Measurements from ENCODE around the gene RGL1.

Gene RGL1

DNA sequence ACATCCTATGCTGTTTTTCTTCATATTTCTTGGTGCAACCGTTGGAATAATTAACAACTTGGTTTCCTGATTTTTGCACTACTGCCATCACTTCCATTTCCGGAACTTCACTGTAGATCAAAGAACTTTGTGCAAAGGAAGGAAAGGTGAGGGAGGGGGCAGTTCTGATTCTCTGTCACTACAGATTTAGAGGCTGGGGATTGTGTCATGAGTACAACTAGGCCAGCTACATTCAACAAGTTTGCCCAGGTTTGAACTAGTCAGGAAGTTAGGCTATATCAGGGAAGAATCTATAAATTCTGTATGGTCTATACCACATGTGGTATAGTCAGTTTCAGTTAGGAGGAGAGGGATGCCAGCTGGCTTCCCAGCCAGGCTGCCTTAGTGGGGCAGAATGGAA is 84.2 kb downstream of the RGL1 start:
- no peak for DNase-seq (ENCODE audit: low read depth)

- no peak for DNase-seq (ENCODE audit: low read depth)
Observed at GRCh38 chr1:183891158-183891856, 86.4 kb downstream of the RGL1 start.

GRCh38 chr1:183892351-183892793 is 87.5 kb downstream of the RGL1 start:
- no peak for DNase-seq (ENCODE audit: low read depth)

DNA sequence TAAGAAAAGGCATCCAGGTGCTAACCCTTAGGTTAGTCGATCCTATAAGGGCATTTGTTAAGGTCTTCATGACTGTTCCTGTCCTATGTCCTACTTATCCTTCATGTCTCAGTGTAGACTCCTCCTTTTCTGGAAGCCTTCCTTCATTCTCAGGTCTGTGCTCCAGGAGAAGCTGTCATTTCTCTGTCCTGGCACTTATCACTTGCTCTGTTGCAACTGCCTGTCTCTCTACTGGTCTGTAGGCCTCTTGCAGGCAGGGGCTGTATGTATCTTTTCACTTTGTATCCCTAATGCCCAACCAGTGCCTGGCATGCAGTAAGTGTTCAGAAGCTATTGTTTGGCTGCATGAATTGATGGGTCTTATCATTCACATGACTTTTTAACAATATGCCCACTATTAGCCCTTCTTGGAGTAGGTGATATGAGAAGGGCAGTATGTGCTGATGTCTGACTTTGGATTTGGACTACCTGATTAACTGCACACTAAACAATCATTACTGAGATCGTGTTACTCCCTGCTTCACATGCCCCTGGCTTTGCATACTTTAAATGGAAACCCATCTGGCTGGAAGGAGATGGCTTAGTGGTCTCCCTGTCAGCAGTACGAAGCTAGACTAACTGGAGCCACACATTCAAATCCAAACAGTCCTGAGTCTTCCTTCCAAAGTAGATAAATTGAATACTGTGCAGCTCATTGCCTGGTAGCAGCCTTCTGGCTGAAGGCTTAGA is 88.8 kb downstream of the RGL1 start:
- no peak for DNase-seq (ENCODE audit: low read depth)

GRCh38 chr1:183894290-183894565 is 89.3 kb downstream of the RGL1 start:
- DNase-seq (ENCODE audit: low read depth): no peak

DNA sequence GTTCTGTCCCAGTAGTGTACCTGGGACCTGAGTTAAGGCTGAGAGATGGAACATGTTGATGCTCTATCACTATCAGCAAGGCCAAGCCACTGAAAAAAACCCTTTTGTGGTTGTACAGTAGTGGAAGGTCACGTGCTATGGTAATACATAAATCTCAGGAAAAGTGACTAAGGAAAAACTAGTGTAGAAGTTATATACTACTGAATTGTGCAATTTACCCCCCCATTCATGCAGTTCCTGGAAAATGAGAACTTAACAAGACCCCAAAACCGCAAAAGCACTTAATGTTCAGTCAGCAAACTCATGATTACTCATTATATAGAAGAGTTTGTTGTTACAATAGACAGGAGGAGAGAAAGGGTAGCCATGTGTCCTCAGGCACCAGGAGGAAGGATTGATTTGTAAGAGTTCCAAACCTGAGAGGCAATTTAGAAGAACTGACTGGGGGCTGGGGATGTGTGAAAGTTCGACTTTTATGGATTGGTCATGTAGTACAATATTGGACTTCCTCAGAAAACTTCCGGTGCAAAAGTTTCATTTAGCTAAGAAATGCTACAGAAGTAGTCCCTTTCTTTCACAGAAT is 91.6 kb downstream of the RGL1 start:
- no peak for DNase-seq (ENCODE audit: low read depth)

DNA sequence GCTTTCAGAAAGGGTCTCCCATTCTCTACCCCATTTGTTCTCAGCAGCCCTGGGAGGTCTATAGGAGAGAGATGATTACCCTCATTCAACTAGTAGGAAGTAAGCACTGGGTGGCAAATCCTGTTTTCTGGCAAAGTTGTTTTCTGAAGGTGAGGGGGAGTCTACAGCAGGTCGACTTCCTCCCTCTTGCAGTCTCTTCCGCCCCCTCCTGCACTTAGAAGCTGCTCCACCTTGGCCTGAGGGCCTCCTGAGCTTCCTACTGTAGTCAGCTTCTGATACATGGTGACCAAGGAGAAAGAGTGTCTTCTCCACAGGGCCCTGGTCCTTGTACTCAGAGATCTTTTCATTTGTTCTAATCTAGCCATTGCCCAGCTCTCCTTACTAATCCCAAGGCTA is 93.1 kb downstream of the RGL1 start:
- no peak for DNase-seq (ENCODE audit: low read depth)

GRCh38 chr1:183898610-183899009 is 93.7 kb downstream of the RGL1 start:
- no peak for DNase-seq (ENCODE audit: low read depth)

DNA sequence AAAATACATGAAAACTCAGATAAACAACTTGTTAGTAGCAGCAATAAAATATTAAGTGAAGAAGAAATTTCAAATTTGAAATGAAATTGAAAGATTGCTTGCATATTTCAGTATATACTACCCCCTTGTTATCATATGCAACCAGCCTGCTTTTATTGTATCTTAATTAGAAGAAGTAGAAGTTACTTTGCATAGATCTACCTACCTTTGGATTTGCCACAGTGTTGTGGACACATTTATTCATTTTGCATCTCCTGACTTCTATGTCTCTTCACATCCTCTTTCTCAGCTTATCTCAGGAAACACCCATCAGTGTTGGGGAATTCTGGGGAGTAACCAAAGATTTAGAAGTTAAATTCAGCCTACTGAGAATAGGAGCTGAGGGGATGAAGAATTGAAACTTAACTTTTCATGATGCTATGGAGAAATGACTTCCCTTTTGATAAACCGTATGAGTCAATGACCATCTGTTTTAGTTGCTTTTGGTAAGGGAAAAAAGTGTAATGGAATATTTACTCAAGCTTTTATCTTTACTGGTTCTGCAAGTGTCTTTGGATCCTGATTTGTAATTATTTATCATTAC is 96.9 kb downstream of the RGL1 start:
- no peak for DNase-seq (ENCODE audit: low read depth)

DNA sequence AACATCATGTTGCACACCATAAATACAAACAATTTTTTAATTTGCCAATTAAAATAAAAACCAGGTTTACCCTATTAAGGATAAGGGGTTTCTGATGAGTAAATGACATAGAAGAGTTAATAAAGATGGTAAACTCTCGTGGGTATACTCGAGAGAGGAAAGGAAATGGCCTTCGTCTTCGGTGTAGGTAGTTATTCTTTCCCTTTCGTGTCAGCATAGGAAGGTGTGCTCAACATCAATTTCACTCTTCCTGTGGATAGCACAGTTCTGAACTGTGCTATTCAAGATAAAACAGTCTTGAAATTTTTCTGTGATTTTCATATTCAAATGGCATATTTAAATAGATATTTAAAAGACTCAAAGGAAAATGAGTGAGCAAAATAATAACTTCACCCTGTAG is 98.2 kb downstream of the RGL1 start:
- DNase-seq (ENCODE audit: low read depth): no peak

GRCh38 chr1:183905508-183906113 is 100.7 kb downstream of the RGL1 start:
- no peak for DNase-seq (ENCODE audit: low read depth)

- DNase-seq (ENCODE audit: low read depth): no peak
Observed at GRCh38 chr1:183907070-183907469, 102.2 kb downstream of the RGL1 start.

- no peak for DNase-seq (ENCODE audit: low read depth)
Observed at GRCh38 chr1:183908079-183908478, 103.2 kb downstream of the RGL1 start.

DNA sequence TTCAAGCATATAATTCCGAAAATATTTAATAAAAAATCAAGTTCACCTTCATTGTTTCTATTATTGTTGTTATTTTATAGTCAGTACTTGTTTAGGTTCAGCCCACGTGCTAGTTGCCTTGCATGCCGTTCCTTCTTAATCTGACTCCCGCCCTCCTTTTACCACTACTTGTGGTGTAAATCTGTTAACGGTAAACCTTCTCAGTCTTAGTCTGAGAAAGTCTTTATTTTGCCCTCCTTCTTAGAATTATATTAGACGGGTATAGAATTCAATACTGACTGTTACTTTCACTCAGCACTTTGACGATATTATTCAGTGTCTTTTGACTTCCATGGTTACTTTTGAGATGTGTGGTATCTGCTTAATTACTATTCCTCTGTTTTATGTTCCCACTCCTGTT is 104.8 kb downstream of the RGL1 start:
- DNase-seq (ENCODE audit: low read depth): no peak

- DNase-seq (ENCODE audit: low read depth): no peak
Observed at GRCh38 chr1:183910845-183911244, 105.9 kb downstream of the RGL1 start.

DNA sequence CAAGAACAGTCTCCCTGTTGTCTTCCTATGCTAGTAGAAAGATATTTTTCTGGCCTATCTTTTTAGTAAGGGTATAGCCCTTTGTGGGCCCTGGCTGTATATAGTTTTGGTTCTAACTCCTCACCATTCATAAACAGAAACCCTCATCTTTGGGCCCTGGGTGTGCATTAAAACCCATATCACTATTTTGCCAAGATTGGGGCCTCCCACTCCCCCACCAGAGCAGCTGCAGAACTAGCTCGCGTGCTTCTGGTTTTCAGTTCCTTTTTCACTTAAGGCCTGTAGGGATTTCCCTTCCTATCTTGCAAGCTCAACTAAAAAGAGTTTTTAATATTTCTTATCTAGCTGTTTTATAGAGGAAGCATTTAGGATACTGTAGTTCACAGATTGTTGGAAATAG is 106.4 kb downstream of the RGL1 start:
- no peak for DNase-seq (ENCODE audit: low read depth)

DNA sequence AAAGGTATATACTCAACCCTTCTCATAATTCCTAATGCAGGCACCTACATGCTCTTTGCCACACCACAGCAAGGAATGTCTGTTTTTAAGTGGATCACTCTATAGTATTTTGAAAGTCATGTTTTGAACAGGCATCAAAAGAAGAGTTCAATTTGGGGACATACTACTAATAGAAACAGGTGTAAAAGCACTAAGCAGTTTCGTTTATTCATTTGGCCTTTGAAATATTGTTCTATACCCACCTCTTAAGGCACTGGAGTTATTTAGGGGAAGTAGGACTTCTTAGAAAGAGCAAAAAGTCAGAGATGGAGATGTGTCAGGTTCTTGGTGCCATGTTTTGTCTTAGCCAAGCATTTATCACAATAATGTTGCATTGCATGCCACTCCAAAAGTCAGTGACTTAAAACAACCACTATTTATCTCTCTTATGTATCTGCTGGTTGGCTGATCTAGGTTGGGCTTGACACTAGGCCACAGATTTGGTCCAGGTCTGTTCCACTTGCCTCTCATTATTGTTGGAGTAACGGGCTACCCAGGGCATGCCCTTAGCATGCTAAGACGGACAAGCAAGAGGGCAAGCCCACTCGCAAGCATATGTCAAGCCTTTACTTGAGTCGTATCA is 107.5 kb downstream of the RGL1 start:
- no peak for DNase-seq (ENCODE audit: low read depth)

- DNase-seq (ENCODE audit: low read depth): no peak
Observed at GRCh38 chr1:183913567-183913993, 108.7 kb downstream of the RGL1 start.

DNA sequence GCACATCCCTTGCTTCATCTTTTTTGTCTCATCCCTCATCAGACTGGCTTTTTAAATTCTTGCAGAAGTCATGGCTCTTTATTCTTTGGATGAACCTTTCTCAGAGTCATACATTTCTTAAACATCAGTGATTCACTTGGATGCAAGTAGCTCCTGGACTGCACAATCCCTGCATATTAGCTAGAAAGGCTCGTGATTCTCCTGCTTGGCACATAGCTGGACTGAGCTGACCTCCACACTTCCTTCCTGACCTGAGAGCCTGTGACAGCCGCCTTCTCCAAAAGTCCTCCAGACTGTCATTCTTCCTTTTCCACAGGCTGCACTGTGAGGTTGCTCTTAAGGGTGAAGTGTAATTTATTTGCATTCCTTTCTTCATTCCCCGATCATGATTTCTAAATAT is 109.4 kb downstream of the RGL1 start:
- DNase-seq (ENCODE audit: low read depth): no peak

DNA sequence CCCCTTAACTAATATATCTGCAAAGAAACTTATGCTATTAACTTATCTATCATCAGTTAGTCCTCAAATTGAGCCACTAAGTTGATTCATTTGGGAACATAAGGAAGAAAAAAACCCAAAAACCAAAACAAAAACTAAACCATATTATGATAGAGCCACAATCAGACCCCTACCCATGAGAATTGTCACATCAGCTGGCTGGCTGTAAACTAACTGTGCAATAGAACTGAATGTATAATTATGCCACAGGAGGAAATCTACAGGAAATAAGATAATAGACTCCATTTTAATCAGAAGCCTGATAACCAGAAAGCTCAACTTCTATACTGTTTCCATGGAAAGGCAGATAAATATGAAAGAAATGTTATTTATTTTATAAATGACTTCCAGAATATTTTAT is 110.0 kb downstream of the RGL1 start:
- no peak for DNase-seq (ENCODE audit: low read depth)

GRCh38 chr1:183915625-183916510 is 110.9 kb downstream of the RGL1 start:
- peak; percentile 39 for DNase-seq (ENCODE audit: low read depth)

Data from stimulated activated CD8-positive, alpha-beta memory T cell treated with anti-CD3 and anti-CD28 coated beads, Interleukin-15, amount 100 ng/mL, for 1 hour (primary cell).